Measurements from ENCODE around the gene CLIC5.

Gene CLIC5

DNA sequence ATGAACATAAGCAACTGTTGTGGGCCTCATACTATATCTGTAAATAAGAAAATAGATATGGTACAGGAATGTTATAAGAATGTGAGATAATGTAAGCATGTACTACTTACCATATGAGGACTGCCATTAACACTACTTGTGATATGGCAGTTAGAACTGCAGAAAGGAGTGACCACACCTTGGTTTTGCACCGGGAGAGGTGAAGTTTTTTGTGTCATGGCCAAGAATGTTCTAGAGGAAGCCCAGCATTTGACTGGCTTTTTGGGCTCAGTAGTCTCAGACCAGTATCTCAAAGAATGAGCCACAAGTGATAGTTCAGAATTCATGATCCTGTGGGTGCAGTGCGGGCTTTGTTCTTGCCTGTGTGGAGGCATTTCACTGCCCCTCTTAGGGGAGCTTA lies 123.5 kb downstream of the CLIC5 start:
- DNase-seq (ENCODE audit: low read depth), result no peak

DNA sequence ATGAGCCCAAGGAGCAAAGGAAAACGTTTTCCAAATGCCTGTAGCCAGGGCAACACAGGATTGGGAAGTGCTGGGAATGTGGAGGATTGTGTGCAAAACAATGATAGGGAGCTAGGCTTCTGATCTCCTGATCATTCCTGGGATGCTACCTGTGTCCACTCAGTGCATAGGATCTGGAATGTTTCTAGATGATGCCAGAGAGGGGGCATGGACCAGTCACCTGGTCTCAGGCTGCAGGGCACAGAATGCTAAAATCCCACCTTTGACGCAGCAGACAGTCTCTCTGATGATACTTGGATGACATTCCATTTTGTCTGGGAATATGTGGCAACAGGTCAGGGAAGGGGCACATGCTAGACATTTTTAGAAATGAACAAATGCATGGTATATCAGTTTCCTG lies 128.9 kb downstream of the CLIC5 start:
- no peak for DNase-seq (ENCODE audit: low read depth)

DNA sequence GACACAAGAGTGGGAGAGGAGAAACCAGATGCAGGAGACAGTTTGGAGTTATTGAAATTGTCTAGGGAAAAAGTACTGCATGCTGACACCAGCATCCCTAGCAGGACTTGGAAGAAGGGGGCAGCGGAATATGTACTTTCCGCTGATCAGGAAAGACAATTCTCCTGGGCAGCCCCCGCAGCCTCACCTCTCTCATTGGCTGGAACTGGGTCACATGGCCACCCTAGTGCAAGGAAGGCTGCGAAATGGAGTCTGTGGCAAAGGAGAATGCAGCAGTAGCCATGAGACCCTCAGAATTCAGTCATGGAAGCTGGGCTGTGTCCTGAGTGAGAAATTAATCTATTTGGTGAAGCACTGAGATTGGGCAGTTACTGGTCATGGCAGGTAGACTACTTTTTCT lies 131.3 kb downstream of the CLIC5 start:
- DNase-seq (ENCODE audit: low read depth), result no peak

DNA sequence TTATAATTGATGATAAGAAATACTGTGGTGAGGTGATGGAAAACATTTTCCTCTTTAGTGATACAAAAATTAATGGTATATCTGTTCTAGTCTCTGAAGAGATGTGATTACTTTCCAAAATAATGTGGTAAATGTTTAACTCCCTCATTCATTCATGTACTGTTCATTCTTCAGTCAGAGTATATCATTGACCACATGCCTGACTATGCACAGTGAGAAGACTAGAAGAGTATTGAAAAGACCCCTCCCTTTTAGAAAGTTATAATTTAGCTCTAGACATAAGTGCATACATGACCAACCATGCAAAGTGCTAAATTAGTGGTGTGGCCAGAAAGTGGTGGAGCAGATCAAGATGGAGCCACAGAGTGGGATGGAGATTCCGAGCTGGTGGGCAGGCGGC lies 133.0 kb downstream of the CLIC5 start:
- DNase-seq (ENCODE audit: low read depth), result no peak

DNA sequence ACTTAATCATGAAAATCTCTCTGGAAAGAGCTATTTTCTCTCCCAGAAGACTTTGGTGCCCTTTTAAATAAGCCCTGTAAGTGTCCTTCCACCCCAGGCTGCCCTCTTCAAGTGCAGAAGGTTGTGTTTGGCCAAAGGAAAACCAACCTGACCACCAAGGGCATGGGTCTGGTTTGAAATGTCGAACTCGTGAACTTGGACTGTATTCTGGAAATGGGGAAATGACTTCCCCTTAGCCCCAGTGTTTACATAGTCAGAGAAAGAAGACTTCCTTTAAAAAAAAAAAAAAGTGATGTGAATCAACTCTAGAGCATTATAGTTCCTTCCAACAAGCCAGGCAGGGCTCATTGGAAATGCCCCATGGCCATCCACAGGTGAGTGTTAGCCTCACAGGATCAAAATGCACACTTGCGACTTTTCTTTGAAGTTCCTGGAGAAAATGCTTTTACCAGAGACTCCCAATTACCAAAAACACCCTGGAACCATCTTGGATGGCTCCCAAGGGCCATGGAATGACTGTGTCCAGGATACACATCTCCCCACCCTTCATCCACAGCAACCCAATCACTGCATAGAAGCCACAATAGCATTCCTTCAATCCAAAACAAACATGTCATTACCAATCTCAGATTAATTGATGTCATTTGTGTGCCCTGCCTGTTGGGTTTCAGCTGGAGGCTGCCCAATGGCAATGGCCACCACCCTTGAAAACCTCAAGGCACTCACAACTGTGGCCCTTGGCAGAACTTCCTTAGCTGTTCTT lies 133.8 kb downstream of the CLIC5 start:
- DNase-seq (ENCODE audit: low read depth), result no peak

GRCh38 chr6:45880676-45881075 lies 135.0 kb downstream of the CLIC5 start:
- no peak for DNase-seq (ENCODE audit: low read depth)

DNA sequence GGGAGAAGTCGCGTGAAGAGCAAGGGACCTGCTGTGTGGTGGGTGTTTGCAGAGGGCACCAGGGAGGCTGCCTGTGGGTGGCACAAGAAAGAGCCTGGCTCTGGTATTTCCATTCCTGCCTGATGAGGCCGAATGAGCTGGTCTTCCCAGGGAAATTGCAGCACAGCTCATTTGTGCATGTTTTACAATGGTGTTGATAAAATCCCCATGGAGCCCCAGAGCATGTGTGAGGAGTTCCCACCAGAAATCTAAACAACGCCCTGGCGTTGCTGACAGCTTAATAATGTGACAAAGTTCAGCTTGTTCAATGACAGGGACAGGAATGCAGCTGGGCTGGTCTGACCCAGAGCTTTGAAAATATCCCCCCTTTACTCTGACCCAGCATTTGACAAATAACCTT lies 135.5 kb downstream of the CLIC5 start:
- DNase-seq (ENCODE audit: low read depth), result no peak

GRCh38 chr6:45877970-45878590 lies 137.6 kb downstream of the CLIC5 start:
- no peak for DNase-seq (ENCODE audit: low read depth)

GRCh38 chr6:45872827-45873365 lies 142.8 kb downstream of the CLIC5 start:
- no peak for DNase-seq (ENCODE audit: low read depth)

DNA sequence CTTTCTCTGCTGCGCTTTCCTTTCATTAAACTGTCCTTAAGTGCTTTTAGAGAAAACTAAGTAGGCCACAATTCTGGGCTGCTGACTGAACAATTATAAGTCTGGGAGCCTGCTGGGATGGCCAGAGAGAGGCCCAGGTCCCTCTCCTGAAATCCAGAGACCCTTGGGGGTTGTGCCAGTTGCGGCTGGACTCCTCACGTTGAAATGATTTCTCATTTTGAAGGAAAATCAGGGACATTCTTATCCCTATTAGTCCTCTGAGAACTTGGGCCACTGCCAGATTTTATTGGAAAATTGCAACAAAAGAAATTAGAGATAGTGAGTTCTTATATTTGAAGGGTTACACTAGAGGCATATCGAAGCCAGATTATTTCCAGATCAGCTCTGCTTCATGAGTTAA lies 145.1 kb downstream of the CLIC5 start:
- no peak for DNase-seq (ENCODE audit: low read depth)

DNA sequence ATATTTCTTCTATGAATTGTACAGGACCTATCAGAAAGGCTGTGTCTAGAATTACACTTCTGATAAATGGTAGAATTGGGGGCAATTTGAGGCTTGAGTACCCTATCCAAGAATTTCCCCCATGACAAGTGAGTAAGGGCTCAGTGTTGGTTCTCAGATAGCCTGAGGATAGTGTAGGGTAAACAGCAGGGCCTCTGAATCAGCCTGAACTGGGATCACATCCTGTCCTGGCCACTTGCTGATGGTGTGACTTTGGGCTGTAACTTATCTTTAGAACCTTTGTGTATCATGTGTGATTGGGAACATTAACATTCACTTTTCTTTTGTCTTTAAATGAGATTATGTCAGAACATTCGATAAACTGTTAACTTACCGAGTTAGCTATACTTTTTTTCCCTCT lies 151.0 kb downstream of the CLIC5 start:
- no peak for DNase-seq (ENCODE audit: low read depth)

- no peak for DNase-seq (ENCODE audit: low read depth)
Observed at GRCh38 chr6:45858691-45859090, 157.0 kb downstream of the CLIC5 start.

DNA sequence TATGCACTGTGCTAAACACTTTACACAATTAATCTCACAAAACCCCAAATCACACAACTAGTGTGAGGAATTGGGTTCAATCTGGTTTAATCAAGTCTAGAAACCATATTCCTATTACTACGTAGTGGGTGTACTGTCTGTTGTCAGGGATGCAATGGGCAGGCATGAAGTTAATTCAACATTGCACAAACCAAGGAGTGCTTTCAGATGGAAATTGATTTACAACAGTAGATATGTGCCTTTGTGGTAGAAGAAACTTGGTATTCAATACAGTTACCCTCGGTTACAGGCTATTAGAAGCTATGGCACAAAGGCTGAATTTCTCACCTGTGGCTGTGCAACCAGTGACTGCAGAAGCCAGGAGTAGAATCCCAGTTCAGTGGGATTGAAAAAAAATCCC lies 157.8 kb downstream of the CLIC5 start:
- DNase-seq (ENCODE audit: low read depth), result no peak

DNA sequence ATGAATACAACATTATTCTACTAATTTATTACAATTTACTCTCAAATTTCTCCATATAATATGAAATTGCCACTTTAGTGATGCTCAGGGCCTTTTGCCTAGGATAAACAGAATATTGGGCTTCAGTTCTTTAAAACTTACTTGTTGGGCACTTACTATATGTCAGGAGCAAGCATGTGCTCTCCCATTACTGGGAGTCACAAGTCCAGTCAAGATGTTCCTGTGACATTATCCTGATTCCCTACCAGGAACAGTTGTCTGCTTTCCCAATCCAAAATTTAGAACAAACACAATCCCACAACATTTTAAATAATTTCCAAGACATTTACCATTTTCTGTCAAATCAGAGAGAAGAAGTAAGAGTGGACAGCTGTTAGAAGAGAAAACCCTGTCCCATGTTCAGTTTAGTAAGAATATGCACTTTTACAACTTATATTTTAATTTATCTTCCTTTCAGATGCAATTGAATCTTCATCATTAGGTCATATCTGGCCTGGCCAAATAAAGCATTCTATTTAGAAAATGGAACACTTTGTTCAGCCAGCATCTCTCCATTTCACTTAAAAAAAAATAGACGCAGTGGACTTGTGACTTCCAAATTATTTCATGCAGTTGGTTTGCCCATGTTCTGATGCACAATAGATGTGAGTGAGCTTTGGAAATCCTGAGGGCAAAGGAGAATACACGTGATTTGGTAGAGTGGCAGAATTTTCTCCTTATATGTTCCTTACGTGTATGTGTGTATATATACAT lies 159.8 kb downstream of the CLIC5 start:
- DNase-seq (ENCODE audit: low read depth), result no peak

- no peak for DNase-seq (ENCODE audit: low read depth)
Observed at GRCh38 chr6:45854149-45854742, 161.4 kb downstream of the CLIC5 start.

- DNase-seq (ENCODE audit: low read depth), result no peak
Observed at GRCh38 chr6:45851034-45851400, 164.6 kb downstream of the CLIC5 start.

- no peak for DNase-seq (ENCODE audit: low read depth)
Observed at GRCh38 chr6:45850378-45851033, 165.2 kb downstream of the CLIC5 start.

- DNase-seq (ENCODE audit: low read depth), result no peak
Observed at GRCh38 chr6:45845567-45845966, 170.1 kb downstream of the CLIC5 start.

DNA sequence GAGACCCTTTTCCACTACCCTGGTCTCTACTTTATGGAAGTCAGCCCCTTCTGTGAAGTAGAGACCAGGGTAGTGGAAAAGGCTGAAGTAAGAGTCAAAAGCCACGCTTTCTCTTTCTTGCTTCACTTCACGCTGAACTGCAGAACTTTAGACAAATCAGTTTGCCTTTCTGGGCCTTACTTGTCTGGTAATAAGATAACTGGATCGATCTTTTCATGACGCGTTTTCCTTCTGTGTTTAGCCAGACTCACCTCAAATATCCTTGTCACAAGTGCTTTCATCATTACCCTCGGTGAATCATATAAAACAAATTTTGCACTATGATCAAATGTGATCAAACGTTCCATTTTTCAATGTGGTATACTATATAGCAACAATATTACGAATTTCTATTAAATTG lies 170.7 kb downstream of the CLIC5 start:
- no peak for DNase-seq (ENCODE audit: low read depth)

GRCh38 chr6:45843848-45844521 lies 171.7 kb downstream of the CLIC5 start:
- DNase-seq (ENCODE audit: low read depth), result no peak

GRCh38 chr6:45841062-45841461 lies 174.6 kb downstream of the CLIC5 start:
- DNase-seq (ENCODE audit: low read depth), result no peak

- no peak for DNase-seq (ENCODE audit: low read depth)
Observed at GRCh38 chr6:45838996-45839395, 176.7 kb downstream of the CLIC5 start.
